ENCODE measurements around the gene CTTN.
A peak's percentile ranks its signal among the peaks of the same experiment; 100 is the strongest.

The CTTN gene

DNA sequence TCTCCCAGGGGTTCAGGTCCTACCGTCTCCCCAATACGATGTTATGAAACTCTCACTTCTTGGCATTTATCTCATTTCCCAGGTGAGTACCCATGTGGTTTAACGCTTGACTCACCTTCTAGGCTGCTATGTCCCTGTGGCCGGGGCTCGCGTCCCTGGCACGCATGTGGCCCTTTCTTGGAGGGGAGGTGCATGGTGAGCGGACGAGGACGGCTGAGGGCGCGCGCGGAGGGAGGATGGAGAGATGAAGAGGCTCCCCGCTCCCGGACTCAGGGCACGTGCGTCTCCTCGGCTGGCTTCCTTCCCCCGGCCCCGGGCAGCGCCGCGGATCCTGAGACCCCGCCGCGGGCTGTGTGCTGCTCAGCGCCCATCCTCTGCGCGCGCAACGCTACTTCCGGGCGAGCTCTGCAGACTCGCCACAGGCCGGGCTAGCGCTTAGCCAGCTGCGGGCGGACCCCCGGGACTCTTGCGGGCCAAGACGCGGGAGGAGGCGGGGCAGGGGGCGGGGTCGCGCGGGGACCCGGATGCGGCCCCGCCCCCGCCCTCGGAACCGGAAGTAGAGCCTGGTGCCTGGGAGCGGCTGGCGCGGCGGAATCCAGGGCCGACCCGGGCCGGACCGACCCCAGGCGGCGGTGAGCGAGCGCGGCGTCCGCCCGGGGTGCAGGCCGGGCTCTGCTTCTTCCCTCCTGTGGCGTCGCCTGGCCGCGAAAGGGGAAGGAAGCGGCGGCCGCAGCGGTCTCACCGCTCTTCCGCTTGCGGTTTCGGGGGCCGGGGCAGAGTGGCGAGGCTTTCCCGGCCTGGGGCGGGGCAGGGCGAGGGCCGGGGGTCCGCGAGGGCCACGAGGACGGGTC is at the start of gene CTTN:
Gene CTTN (plus strand): TSS at position 547 of the 851 bp plus-strand sequence. CDS start 8,769 bp downstream, outside the sequence.
- peak; percentile 61 for DNase-seq

DNA sequence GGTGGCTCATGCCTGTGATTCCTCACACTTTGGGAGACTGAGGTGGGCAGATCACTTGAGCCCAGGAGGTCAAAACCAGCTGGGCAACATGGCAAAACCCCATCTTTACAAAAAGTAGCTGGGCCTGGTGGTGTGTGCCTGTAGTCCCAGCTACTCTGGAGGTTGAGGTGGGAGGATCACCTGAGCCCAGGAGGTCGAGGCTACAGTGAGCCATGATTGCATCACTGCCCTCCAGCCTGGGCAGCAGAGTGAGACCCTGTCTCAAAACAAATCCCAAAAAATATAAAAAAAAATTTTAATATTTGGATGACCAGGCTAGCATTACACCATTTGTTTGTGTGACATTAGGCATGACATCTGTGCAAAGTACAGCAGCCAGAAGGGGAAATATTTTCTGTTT is 49.7 kb upstream of the CTTN start:
- no peak for DNase-seq

DNA sequence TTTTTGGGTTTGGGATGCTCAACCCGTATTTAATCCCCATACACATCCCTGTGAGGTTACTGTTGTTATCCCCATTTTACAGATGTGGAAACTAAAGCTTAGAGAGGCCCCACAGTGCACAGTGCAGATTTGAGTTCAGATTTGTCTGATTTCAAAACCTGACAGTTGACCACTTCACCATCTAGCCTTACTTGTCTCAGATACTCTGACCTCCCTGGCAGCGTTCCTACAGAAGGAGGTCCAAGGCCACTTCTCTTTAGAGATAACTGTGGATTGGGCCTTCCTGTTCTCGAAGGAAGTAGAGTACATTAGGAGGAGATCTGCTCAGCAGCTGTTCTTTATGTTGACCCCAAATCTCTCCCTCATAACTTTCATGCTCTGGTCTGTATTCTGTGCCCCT is 46.7 kb upstream of the CTTN start:
- no peak for DNase-seq

DNA sequence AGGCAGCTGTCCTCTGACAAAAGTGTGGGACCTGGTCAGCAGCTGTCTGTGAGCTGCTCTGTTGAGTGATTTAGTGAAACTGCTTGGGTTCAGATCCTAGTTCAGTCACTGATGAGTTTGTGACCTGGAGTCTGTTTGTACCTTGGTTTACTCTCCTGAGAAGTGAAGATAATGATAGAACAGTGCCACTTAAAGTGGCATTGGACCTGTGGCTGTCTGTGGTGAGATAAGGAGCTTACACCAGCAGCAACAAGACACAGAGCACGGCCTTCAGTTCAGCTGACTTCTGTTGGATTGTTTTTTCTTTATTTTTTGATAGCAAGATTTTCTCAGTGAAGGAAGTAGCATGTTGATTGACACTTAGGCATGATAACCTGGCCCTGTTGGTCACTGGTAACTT is 46.2 kb upstream of the CTTN start:
- no peak for DNase-seq

DNA sequence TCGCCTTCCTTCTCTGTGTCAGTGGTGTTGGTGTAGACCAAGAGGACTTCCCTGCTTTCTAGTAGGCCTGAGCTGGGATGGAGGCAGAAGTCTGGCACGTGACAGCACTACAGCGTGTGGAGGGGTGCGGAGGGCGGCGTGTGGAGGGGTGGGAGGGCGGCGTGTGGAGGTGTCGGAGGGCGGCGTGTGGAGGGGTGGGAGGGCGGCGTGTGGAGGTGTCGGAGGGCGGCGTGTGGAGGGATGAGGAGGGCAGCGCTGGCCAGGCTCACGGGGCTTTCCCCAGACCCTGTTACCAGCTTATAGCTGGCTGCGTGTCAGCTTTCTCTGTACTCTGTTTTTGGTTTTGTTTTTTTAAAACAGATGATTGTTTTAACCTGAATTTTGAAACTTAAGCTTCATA is 45.7 kb upstream of the CTTN start:
- no peak for DNase-seq

DNA sequence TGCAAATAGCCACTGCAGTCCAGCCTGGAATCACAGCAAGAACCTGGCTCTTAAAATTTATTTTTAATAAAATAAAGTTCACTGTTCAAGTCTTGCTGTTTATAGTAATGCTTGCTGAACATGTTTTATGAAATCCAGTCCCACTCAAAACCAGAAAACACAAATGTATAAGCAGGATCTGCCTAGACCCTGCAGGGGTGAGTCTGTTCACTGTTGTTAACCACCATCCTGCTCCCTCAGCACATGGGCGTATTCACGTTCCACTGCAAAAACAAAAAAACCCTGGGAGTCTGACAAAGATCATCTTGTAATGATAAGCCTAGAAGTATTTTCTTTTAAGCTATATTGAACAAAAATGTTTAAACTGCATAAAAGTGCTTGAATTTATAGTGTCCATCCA is 45.0 kb upstream of the CTTN start:
- no peak for DNase-seq

DNA sequence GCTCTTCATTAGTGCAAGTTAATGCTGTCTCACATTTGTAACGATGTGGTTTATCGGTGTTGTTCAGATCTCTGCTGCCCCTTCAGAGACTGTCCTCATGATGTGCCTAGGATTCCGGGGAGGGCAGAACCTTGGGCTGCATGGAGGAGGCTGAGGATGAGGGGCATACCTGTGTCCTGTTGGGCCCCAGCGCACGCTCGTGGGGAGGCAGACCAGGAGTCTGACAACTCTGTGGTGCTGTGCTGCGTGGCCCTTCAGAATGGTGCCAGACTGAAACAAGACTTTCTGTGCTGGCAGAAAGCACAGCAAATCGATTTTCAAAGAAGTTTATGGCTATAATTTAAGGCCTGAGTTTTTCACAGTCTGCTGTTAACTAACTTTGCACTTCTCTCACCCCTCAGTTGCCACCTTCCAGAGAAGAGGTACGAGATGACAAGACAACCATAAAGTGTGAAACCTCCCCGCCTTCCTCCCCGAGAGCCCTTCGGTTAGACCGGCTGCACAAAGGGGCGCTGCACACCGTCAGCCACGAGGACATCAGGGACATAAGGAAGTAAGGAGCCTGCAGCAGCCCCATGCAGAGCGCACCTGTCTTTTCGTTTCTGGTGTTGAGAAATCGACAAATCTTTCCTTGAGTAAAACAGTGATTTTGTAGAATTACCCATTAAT is 44.3 kb upstream of the CTTN start:
- DNase-seq: no peak

DNA sequence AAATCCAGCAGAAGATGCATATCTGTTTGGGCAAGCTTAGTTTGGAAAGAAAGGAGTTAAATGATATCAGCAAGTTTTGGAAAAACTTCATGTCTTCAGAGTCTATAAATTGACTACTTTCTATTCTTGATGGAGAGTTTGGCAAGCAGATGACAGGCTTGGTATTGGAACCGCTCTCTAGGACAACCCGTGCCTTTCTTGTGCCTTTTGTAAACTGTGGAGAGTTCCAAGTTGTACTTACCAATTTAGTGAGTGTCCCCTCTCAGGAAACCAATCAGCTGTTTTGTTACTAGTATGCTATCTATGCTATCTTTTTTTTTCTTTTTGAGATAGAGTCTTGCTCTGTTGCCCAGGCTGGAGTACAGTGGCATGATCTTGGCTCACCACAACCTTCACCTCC is 43.7 kb upstream of the CTTN start:
- no peak for DNase-seq

DNA sequence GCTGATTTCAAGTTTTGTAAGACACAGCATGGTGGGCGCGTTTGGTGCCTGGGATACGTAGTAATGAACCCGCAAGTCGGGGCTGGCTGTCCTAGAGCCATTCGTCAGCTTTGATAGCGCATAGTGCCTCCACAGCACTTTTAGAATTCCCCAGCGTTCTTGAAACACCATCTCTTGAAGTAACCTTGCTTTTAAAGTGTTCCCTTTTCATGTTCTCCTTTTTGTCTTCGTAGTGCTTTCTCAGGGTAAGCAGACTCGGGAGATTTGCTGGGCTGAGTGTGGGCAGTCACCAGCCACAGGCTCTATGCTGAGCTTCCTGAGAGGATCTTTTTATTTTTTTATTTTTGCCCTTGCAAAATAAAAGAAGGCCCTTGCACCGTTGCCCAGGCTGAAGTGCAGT is 39.6 kb upstream of the CTTN start:
- no peak for DNase-seq

DNA sequence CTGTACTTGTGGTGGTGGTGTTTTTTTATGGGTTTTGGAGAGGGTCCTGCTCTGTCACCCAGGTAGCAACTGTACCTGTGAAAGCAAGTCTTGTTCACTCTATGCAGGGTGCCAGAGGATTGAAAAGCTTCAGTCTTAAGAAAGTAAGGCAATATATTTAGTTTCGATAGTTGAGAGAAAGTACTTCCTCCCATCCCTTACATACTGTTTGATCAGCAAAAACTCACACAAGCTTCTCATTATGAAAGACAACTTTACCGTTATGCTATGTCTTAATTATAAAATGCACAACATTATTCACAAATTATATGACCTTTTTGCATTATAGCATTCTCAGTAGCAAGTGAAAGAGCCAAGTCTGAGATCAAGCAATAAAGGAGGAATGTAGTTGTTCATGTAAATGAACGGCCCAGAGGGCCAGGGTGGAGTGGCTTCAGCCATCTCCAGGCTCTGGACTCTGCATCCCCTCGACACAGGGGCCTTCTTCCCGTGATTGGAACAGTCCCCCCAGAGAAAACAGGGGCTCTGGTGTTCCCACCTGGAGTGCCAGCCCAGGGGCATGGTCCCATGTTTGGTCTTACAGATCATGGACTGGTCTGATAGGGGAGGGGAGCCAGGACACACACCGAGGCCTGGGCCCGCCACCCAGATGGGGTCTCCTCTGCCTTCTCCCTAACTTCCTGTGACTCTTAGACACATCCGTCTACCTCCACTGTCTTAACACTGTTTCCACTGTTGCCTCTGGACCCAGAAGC is 38.7 kb upstream of the CTTN start:
- DNase-seq: no peak

DNA sequence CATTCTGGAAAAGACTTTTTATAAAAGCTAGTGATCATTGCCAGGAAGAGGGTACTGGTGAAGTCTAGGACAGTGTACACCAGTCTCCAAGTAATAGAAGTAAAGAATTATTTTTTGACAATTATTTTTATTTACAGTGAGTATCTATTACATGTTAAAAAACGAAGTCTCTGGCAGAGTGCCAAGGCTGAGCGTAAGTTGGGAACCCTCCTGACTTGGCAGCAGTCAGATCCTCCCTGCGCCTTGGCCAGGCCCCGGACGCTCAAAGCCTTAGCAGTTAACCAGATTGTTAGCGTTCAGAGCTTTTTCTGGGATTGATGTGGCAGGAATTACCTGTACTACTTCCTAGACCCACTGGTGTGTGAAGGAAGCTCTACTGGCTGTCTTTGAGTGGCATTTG is 38.1 kb upstream of the CTTN start:
- no peak for DNase-seq

DNA sequence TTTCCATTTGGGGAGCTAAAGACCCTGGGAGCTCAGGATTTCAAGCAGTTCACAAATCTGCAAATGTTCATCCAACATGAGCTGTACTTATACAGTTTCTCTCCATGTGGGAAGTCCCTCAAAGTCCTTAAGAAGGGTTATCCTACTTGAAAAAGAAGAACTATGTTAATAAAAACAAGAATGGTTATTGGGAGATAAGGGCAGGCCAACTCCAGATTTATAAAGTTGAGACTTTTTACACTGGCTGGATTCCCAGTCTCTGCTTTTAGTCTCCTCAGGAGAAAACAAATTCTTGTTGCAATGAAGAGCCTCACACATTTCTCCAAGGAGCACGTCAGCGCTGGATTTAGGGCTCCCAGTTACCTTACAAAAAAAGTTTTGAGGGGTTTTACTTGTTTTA is 34.2 kb upstream of the CTTN start:
- no peak for DNase-seq

DNA sequence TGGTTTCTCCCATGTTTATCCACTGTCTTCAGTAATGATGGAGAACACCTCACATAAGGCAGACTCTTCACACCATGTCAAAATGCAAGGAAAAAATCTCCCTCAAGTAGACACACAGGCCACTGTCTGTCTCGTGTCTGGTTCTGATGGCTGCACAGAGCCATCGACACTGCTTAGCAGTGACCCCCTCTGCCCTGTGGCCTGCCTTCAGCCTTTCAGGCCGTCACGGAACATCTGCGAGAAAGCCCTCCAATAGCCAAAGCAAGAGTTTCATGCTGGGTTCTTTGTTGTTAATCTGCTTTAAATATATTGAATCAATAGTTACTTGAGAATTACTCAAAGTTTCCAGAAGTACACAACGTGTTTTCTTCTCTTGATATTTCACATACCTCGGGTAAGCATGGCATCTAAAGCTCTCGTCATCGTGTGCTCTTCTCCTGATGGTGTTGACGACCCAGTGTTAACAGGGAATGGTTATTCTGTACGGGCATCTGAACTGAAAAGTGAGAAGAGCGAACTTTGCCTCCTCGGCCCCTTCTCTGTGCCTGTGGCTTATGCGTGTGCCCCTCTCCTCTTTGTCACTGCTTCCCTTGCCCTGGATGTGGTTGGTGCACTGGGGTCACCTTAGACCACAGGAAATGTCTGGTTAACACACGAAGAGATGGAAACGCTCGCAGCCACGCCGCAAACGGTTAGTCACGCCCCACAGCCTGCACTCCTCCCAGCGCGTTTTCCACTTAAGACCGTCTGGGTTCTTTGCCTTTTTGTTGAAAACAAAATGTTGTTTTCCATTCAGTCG is 33.4 kb upstream of the CTTN start:
- DNase-seq: no peak

DNA sequence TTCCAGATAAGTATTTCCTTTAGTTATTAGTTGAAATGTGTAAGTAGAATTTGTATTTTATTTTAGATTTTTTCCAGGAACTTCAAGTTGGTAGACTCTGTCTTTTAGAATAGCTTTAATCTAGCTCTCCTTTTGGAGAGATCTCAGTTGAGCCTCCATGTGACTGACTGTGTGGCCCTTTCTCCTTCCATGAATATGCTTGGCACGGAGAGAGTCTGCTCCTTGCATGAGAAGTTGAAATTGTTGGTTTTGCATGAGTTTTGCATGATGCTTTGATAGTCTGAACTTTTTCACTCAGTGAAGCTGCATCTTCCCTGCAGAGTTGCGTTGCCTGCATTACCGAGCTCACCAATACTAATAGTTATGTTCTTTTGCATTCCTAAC is 32.8 kb upstream of the CTTN start:
- DNase-seq: no peak

DNA sequence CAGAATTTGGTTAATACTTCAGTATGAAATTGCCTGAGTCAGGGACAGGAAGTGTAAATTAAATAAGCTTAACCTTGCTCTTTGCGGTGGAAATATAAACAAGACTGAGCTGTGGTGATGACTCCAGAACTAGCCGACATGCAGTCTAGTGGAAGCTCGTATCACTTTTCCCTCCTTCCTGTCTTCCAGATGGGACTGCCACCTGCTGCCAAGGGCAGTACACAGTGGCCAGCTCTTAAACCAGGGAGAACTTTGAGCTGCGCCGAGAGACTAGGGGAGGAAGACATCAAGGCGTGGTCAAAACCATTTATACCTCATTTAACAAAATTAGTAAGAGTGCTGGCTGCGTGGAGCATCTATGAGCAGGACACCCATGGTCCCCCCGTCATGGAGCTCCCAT is 31.3 kb upstream of the CTTN start:
- DNase-seq: no peak

DNA sequence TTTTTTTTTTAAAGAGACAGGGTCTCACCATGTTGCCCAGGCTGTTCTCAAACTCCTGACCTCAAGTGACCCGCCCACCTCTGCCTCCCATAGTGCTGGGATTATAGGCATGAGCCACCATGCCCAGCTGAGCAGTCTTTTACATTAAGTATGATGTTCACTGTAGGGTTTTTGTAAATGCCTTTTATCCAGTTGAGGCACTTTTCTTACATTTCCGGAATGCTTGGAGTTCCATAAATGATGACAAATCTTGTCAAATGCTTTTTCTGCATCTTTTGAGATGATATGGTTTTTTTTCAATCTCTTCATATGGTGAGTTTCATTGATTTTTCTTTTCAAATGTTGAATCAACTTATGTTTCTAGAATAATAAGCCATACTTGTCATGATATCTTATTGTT is 29.4 kb upstream of the CTTN start:
- no peak for DNase-seq

DNA sequence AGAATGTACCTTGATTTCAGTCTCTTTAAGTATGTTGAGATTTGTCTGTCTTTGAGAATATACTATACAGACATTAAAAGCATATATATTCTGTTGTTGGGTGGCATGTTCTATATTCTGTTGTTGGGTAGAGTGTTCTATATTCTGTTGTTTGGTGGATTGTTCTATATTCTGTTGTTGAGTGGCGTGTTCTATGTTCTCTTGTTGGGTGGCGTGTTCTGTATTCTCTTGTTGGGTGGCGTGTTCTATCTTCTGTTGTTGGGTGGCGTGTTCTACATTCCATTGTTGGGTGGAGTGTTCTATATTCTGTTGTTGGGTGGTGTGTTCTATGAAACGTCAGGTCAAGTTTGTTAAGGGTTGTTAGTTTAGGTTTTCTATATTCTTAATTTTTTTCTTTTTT is 27.1 kb upstream of the CTTN start:
- no peak for DNase-seq

DNA sequence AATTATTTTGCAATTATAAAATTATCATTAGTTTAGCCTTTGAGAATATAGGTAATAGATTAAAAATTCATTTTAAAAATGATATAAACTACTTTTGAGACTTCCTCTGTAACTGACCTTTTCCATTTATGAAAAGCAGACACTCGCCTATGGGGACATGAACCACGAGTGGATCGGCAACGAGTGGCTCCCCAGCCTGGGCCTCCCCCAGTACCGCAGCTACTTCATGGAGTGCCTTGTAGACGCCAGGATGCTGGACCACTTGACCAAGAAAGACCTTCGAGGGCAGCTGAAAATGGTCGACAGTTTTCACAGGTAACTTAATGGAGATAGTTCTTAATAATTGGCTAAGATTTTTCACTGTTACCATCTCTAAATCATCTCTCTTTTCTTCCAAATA is 26.3 kb upstream of the CTTN start:
- no peak for DNase-seq

DNA sequence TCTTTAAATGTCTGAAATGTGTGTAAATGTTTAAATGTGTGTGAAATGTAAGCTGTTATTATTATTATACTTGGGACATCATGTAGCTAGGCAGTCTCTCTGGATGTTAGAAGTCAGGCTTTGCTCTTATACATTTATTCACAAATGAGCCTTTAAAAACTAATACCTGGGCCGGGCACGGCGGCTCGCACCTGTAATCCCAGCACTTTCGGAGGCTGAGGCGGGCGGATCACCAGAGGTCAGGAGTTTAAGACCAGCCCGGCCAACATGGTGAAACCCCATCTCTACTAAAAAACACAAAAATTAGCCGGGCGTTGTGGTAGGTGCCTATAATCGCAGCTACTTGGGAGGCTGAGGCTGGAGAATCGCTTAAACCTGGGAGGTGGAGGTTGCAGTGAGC is 21.7 kb upstream of the CTTN start:
- no peak for DNase-seq

DNA sequence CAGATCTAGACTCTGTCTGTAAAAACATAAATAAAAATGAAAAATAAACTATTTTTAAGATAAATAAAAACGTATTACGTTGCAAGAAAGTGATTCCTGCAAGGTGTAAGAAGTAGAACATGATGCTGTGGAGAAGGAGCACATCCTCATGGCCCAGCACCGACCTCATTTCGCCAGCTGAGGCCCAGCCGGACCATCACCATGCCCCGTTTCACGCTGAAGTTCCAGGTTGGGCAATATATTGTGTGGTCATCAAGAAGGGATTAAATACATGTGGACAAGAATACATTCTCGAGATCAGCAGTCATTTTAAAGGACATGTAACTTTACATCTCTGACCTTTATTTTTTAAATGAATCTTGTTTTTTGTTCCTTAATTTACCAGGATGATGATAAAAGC is 20.7 kb upstream of the CTTN start:
- no peak for DNase-seq

DNA sequence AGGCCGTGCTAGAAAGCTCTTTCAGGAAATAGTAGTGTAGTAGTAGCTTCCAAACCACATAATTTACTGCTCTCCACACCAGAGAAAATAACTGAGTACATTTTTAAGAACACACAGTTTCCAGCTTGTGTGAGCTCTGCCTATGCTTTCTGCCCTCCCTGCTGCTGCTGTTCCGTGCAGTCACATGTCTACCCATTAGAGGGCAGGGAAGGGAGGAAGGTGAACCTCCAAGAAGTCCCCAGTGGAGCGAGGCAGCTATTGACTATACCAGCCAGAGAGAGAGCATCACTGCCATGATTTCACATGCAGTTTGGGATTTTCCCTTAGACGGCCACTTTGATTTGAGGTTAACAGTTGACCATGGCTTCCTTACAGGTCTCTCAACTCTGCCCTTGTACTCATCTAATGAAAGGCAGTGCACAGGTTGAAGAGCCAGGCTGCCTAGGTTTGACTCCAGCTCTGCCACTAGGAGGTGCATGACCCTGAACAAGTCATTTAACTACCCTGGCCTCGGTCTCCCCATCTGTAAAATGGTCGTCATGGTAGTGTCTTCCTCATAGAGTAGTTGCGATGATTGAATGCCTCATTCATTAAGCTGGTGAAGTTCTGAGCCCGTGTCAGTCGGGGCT is 19.7 kb upstream of the CTTN start:
- no peak for DNase-seq

DNA sequence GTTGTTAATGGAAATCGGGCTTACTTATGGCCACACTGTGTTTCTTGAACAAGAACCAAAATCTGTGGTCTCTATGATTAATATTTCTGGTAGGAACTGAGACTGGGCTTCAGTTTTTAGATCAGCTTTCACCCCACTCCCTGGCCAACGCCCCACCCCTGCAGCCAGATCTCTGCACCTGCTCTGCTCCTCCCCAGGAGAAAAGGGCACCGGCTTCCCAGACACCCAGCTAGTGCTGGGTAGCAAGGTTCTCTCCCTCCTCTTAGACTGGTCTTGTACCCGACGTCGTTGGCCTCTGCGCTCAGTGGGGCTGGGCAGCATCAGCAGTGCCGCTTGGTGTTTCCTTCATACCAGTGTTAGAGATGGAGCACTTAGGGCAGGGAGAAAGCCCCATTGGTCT is 17.0 kb upstream of the CTTN start:
- DNase-seq: no peak

Measured in NCI-H2029 treated with DMSO at 0.1 percent for 48 hours (cell line).